ENCODE measurements around the gene UCHL3. TPM values are rescaled to one million over a fixed set of nuclear protein-coding genes. Genes with fewer than 3 reads are reported as not detected.

The UCHL3 gene
- polyA plus RNA-seq, 3 donors: 22.4 to 66.8 (median 51.8) TPM

GRCh38 chr13:75506018-75506417 lies 43.6 kb upstream of the UCHL3 start:
- no peak overlapping the region for H3K4me3 ChIP-seq (replicated peaks in 1 of 3; ENCODE audit: low read depth in 2 of 3, low read length in 3 of 3)
- no peak overlapping the region for H2AFZ ChIP-seq (ENCODE audit: insufficient read depth, low read depth, low read length, poor library complexity, severe bottlenecking)
- peaks cover 31% of the 10 kb centered on the region for H3K4me1 Mint-ChIP-seq
- DNase-seq: peak in 1 of 3 donors; percentile 22
- H3K9me3 ChIP-seq (replicated peaks in 1 of 2; ENCODE audit: control insufficient read depth in 1 of 2, insufficient read depth in 1 of 2, low read length in 2 of 2): no peaks in the 10 kb centered on the region
- H3K4me2 ChIP-seq (replicated peaks; ENCODE audit: extremely low read depth, low read length, poor library complexity, severe bottlenecking): no peak overlapping the region
- peak overlapping the region in 1 of 7 donors; percentile 69 for H3K27ac Mint-ChIP-seq
- H3K4me1 ChIP-seq (ENCODE audit: control insufficient read depth in 1 of 2, insufficient read depth in 2 of 2, low read length in 2 of 2): peaks cover 35 to 38% of the 10 kb centered on the region in 2 donors
- H3K9ac ChIP-seq (ENCODE audit: insufficient read depth, low read length, poor library complexity, severe bottlenecking): no peak overlapping the region
- H3K27me3 ChIP-seq (ENCODE audit: control insufficient read depth in 2 of 2, insufficient read depth in 2 of 2, low read length in 2 of 2): no peaks in the 10 kb centered on the region
- intact Hi-C loops (cut with micrococcal nuclease): loop anchor here in 1 of 2 donors (5.0 kb wide), 1 partner anchor 41 kb away; the partner anchor contains the start of gene UCHL3
- no peak overlapping the region for H3K4me3 Mint-ChIP-seq
- no peak overlapping the region for H3K27ac ChIP-seq (ENCODE audit: low read depth in 1 of 2, low read length in 2 of 2)
- H3K27me3 Mint-ChIP-seq (ENCODE audit: low read depth in 3 of 3): peaks cover 0 to 5% (median 0%) of the 10 kb centered on the region in 3 donors
- no CpG with 5 or more reads among the region's 1 CpG for WGBS (ENCODE audit: insufficient coverage)
- no peak for TF ChIP-seq CTCF (IDR thresholded peaks at IDR 0.05)
- no peaks in the 10 kb centered on the region for H3K36me3 Mint-ChIP-seq
- peaks cover 0 to 8% (median 1%) of the 10 kb centered on the region in 7 donors for H3K9me3 Mint-ChIP-seq
- H3K36me3 ChIP-seq (replicated peaks in 1 of 2; ENCODE audit: control insufficient read depth in 1 of 2, insufficient read depth in 2 of 2, low read length in 2 of 2): no peaks in the 10 kb centered on the region
- no peaks in the 10 kb centered on the region for H4K20me1 ChIP-seq (ENCODE audit: insufficient read depth, low read length)
- H3K79me2 ChIP-seq (ENCODE audit: insufficient read depth, low read length): no peaks in the 10 kb centered on the region

GRCh38 chr13:75507027-75508001 lies 42.3 kb upstream of the UCHL3 start:
- Mint-ChIP-seq H3K27me3 (ENCODE audit: low read depth in 3 of 3) (peaks cover 0 to 4% (median 0%) of the 10 kb centered on the region in 3 donors), H3K4me3 (no peak overlapping the region), H3K36me3 (no peaks in the 10 kb centered on the region), H3K4me1 (peaks cover 38% of the 10 kb centered on the region), H3K27ac (peak overlapping the region in 1 of 7 donors; percentile 50), H3K9me3 (peaks cover 0 to 6% (median under 1%) of the 10 kb centered on the region in 7 donors)
- no peaks in the 10 kb centered on the region for H3K27me3 ChIP-seq (ENCODE audit: control insufficient read depth in 2 of 2, insufficient read depth in 2 of 2, low read length in 2 of 2)
- H2AFZ ChIP-seq (ENCODE audit: insufficient read depth, low read depth, low read length, poor library complexity, severe bottlenecking): no peak overlapping the region
- no peak overlapping the region for H3K27ac ChIP-seq (ENCODE audit: low read depth in 1 of 2, low read length in 2 of 2)
- no peaks in the 10 kb centered on the region for H3K79me2 ChIP-seq (ENCODE audit: insufficient read depth, low read length)
- no peak overlapping the region for H3K9ac ChIP-seq (ENCODE audit: insufficient read depth, low read length, poor library complexity, severe bottlenecking)
- H3K9me3 ChIP-seq (replicated peaks in 1 of 2; ENCODE audit: control insufficient read depth in 1 of 2, insufficient read depth in 1 of 2, low read length in 2 of 2): no peaks in the 10 kb centered on the region
- no peaks in the 10 kb centered on the region for H3K36me3 ChIP-seq (replicated peaks in 1 of 2; ENCODE audit: control insufficient read depth in 1 of 2, insufficient read depth in 2 of 2, low read length in 2 of 2)
- no peak overlapping the region for H3K4me3 ChIP-seq (replicated peaks in 1 of 3; ENCODE audit: low read depth in 2 of 3, low read length in 3 of 3)
- 74% methylated on average over 8 of the region's 10 CpGs for WGBS (ENCODE audit: insufficient coverage)
- H3K4me1 ChIP-seq (ENCODE audit: control insufficient read depth in 1 of 2, insufficient read depth in 2 of 2, low read length in 2 of 2): peaks cover 42 to 48% of the 10 kb centered on the region in 2 donors
- no peak for TF ChIP-seq CTCF (IDR thresholded peaks at IDR 0.05)
- peak; percentile 27 to 72 (median 38) for DNase-seq
- H3K4me2 ChIP-seq (replicated peaks; ENCODE audit: extremely low read depth, low read length, poor library complexity, severe bottlenecking): no peak overlapping the region
- H4K20me1 ChIP-seq (ENCODE audit: insufficient read depth, low read length): no peaks in the 10 kb centered on the region
- intact Hi-C loops (cut with micrococcal nuclease): loop anchor here in 1 of 2 donors (5.0 kb wide), 1 partner anchor 40 kb away; the partner anchor contains the start of gene UCHL3

Data from CD14-positive monocyte (primary cell).